T-helper 9 cell (primary cell): ENCODE results near the gene NIPAL3.
"Not testable (repeated sequence)": the region's sequence is repeated elsewhere in the genome, so short reads cannot be mapped to it uniquely, and the experiment has no call there.

Source experiments
- DNase-seq: peaks from one replicate; pipeline ENCODE4 v3.0.0-alpha.2; 2020

NIPAL3 gene

GRCh38 chr1:24425441-24425840, 9.8 kb downstream of the NIPAL3 start:
- DNase-seq, result no peak

DNA sequence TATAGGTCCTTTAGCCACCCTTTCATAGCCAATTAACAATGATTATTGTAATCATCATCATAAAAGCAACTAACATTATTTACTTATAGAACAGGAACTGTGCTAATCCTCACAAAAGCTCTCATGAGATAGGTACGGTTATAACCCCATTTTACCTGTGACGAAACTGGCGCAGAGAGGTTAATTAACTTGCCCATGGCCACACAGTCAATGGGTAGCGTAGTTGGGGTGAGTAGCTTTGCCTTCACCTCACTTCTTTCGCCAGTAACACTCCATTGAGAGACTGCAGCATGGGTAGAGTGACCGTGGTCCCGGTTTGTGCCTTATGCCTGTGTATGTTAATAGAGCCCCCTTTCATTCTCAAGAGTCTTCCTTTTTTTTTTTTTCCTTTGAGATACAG, 10.3 kb downstream of the NIPAL3 start:
- DNase-seq, result no peak

DNA sequence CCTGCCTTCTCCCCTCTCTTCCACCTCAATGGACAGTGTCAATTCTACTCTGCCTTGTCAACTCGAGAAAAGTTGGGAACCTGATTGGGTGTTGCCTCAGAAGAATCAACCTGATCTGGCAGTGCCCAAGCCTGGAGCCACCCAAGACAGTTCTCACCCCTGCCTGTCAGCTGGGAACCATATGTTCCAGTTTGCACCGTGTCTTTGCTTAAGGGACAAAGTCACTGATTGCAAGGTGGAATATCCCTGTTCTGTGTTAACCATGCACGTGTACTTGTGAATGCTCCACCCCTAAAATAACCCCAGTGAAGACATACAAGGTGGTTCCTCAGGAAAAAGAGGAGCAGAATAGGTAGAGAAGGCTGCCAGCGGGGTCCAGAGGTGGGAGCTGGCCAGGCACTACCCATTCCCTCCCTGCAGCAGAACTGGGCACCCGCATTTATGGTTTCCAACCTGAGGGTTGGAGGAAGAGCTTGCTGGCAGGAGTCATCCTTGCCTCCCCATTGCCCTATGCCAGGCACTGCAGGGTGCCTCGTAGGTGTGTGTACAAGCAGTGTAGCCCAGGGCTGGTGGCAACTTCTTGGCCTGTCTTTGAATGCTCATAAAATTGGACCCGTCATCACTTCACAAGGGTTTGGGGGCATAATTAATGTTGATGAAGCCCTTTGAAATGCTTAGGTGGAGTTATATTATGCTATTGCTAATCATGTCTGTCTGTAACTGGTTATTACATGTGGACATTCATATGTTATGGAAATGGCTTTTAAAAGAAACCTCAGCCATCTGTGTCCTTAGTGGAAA, 11.3 kb downstream of the NIPAL3 start:
- no peak for DNase-seq

DNA sequence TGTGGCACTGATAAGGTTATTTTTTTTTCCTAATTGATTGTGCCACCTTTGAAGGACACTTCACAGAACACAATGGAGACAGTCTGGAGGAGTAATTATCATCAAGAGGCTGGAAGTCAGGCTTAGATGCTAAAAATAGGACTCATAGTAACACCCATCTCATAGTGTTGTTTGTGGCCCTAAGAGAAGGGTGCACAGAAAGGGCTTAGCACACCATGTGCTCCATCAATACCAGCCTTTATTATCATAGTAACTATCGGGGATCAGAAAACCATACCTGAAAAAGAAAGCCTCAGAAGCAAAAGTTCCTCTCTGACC, 11.9 kb downstream of the NIPAL3 start:
- DNase-seq, result no peak

DNA sequence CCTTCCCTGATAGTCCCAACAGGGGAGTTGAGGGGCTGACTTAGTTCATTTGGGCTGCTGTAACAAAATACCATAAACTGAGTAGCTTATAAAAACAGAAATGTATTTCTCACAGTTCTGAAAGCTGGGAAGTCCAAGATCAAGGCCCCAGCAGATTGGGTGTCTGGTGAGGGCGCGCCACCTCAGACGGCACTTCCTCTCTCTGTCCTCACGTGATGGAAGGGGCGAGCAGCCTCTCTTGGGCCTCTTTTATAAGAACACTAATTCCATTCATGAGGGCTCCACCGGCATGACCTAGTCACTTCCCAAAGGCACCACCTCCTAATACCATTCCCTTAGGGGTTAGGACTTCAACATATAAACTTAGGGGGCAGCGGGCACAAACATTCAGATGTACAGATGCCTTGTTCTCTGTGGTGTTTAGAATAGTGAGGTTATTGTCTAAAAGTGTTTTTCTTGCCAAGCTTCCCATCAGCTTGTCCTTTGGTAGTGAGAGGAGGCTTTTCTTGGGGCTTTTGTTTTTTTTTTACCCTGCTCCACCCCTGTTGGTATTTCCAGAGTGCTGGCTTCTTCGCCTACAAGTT, 20.3 kb downstream of the NIPAL3 start:
- no peak for DNase-seq

DNA sequence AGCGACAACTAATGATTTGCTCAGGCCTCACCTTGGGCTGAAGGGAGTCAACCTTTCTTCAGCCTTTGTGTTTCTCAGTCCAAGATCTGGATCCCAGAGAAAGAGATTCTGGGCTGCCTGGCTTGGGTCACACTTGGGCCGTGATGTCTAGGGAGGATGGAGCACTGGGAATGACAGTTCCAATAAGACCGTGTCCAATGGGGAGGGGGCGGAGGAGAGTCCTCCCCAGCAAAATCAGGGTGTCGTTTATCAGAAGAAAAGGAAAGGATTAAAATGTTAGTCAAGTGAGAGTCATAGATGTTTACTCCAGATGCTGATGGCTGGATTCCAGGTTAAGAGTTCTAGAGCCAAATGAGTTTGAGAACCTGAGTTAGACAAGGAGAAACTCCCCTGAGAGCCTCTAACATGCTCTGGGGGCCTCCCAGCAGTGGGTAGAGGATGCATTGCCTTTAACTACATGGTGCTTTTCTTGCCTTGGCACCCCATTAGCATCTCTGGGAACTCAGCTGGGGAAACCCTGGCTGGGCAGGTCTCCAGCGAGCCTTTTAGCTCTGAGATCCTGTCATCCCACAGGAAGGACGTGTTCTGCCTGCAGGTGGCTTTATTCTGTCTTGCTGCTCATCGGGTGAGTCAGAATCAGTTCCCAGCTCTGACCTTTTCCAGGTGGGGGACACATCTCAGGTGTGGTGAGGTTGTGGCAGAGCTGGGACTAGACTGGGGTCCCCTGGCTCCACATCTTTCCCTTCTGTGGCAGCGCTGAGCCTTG, 22.2 kb downstream of the NIPAL3 start:
- no peak for DNase-seq

DNA sequence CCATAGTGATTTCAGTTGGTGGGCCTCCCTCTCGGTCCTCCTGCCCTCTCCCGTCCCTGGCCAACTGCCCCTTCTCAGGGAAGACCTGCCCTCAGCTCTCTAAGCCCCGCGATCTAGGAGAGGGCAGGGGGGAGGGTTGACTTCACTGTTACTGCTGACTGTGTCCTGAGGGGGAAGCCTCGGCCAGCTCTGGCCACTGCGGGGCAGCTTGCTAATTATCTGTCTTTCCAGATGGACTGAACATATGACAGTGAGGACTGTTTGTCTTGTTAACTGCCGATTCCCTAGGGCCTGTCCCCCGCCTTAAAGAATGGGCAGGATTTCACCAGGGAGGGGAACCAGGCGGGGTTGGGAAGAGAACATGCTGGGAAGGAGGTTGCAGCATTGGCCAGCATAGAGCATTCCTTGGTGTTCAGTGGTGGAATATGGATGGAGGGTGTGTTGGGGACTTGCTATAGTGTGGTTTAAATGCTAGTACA, 22.9 kb downstream of the NIPAL3 start:
- no peak for DNase-seq

DNA sequence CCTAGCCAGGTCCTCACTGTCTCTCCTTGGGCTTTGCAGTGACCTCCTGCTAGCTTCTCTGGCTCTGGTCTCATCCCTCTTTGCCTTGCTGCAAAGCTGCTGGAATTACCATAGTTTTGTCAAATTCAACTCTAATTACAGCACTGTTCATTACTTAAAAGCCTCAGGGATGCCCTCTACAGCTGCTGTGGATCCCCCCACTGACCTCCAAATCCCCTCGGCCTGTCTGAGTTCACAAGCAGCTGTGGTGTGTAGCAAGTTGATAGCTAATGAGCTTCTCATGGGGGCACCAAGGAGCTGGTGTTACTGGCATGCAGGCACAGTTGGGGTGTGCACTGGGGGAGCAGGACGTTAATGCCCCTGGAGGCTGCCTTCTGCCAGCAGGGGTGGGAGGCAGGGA, 24.8 kb downstream of the NIPAL3 start:
- no peak for DNase-seq

DNA sequence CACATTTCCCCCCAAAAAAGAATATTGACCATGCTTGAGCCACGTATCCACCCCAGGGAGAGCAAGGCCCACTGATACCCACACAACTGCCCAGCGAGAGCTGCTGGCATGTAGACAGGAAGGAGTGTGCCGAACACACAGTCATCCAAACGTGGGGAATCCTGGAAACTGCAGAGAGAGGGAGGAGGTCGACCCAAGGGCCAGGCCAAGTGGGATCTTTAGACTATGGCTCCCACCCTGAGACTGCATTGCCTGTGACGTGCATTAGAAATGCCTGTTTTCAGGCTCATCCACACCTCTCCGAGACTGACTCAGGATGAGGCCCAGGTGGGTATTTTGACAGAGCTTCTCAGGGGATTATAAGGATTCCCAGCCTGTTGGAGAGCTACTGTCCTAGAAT, 25.9 kb downstream of the NIPAL3 start:
- no peak for DNase-seq

GRCh38 chr1:24441996-24442668, 26.5 kb downstream of the NIPAL3 start:
- no peak for DNase-seq

- DNase-seq, result no peak
Measured at GRCh38 chr1:24442764-24443163, 27.2 kb downstream of the NIPAL3 start.

DNA sequence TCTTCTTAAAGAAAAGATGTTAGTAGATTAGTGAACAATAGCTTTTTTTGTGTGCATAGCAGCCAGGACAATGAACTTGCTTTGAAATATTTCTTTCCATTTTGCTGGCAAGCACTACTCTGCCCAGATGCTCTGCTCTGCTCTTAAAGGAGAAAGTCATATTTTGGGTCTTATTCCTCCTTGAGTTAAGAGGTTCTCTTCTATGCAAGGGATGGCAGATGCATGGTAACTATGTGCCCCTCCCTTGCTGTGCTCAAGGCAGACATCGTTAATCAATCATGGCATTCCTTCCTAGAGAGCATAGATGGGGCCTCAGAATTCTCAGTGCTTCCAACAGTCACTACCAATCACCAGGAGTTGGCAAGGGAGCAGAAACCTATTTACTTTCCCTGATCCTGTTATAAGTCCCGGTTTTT, 27.6 kb downstream of the NIPAL3 start:
- DNase-seq, result no peak

GRCh38 chr1:24446446-24446845, 30.8 kb downstream of the NIPAL3 start:
- DNase-seq, result not testable (repeated sequence)

DNA sequence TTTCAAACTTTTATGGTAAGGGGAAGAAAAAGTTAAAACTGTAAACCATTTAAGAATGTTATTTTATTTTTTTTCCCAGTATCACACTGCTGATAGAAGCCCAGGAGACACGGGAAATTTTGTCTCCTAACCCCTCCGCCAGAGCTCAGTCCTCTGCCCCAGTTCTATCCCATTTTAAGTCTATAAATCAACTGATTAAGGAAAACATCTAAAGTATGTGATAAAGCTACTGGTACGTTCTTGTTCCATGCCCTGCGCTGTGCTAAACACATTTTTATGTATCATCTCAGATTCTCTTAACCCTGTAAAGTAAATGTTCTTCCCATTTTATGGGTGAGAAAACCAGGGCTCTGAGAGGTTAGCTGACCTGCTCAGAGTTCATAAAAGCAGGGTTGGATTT, 34.7 kb downstream of the NIPAL3 start:
- no peak for DNase-seq

DNA sequence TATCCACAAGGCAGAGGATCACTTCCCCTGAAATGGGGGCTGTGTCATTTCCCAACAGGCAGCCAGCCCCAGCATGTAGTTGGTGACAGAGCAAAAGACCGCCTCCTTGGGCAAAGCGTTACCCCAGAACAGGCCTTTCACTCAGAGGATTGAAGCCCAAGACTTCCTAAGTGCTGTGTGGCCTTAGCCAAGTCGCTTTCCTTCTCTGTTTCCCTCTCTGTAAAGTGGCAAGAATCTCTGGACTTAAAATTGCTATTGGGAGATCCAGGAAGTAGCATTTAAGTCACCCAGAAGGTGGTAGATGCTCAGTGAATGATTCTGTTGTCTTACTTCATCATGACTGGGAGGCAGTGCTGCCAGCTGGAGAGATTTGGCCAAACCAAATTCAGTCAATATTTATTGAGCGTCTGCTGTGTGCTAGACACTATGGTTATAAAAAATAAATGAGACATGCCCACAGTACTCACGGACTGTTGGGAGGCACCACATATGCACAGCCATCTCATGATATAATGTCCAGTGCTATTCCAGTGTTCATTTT, 35.3 kb downstream of the NIPAL3 start:
- no peak for DNase-seq

DNA sequence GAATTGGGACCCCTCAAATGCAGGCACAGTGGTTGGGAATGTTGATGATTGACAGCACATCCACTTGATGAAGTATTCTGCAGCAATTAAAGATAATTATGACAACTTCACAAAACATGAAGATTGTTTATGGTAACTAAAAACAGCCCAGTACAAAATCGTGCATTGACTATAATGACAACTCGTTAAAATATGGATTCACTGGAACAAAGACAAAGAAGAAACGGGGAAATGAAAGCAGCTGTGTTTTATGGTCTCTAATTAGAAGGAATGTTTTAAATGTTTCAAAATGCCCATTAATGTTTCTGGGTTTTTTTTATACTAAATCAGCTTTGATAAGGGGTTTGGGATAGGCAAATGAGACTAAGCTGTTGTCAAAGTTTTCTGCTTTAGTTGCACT, 36.1 kb downstream of the NIPAL3 start:
- DNase-seq, result no peak

- no peak for DNase-seq
Measured at GRCh38 chr1:24452922-24453485, 37.4 kb downstream of the NIPAL3 start.

DNA sequence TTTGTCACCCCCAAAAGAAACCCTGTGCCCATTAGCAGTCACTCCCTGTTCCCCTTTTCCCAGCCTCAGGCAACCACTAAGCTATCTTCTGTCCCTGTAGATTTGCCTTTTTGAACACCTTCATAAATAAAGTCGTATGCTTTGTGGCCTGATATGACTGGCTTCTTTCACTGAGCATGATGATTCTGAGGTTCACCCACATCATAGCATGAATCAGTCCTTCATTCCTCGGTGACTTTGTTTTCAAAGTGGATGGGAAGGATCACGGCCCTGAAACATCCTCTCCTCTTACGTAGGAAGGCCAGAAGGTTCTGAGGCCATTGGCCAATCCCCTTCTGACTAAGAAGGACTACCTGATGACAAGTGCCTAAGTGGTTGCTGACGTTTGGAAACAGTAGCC, 39.1 kb downstream of the NIPAL3 start:
- DNase-seq, result no peak

DNA sequence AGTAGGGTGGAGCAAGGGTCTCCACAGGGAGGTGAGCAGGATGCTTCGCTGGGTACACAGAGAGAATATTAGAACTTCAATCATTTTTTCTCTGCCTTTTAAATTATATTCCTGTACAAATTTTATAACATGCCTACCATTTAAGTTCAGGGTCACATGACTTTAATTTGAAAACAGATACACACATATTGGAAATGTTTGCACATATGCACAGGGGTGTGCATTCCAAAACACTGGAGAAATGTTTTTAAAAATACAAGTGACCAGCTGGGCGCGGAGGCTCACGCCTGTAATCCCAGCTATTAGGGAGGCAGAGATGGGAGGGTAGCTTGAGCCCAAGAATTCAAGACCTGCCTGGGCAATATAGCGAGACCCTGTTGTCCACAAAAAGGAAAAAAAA, 39.7 kb downstream of the NIPAL3 start:
- DNase-seq, result no peak

GRCh38 chr1:24457866-24458265, 42.3 kb downstream of the NIPAL3 start:
- no peak for DNase-seq

GRCh38 chr1:24459551-24460266, 44.1 kb downstream of the NIPAL3 start:
- no peak for DNase-seq

- DNase-seq, result not testable (repeated sequence)
Measured at GRCh38 chr1:24462128-24462527, 46.5 kb downstream of the NIPAL3 start.
